Neural cell (in vitro differentiated cells): ENCODE results near the gene PRG3.

Source experiments
- CTCF ChIP-seq: fragments of 450-650 bp; IDR thresholded peaks from 2 replicates; pipeline ENCODE4 v1.5.1; 2014; ENCODE audit warnings: antibody characterized with exemption, mild to moderate bottlenecking, moderate library complexity; ENCODE audit not compliant: poor library complexity, severe bottlenecking
- EP300 ChIP-seq: fragments of 450-650 bp; conservative IDR thresholded peaks from 2 replicates; pipeline ENCODE4 v1.6.1; 2014; ENCODE audit warnings: antibody characterized with exemption, mild to moderate bottlenecking, moderate library complexity; ENCODE audit not compliant: poor library complexity, severe bottlenecking
- EZH2 ChIP-seq: fragments of 200-600, 300-800 bp; shearing (Covaris generic), sonication (generic); IDR thresholded peaks from 2 replicates; pipeline ENCODE4 v1.6.1; 2014; ENCODE audit warnings: antibody characterized with exemption, low read length, borderline replicate concordance, mild to moderate bottlenecking; ENCODE audit not compliant: insufficient read depth, poor library complexity, severe bottlenecking
- POLR2AphosphoS5 ChIP-seq: IDR thresholded peaks from 2 replicates; pipeline ENCODE4 v1.6.1; 2012
- RAD21 ChIP-seq: fragments of 450-650 bp; conservative IDR thresholded peaks from 2 replicates; pipeline ENCODE4 v1.6.1; 2014; ENCODE audit warnings: antibody characterized with exemption, mild to moderate bottlenecking, moderate library complexity
- SMC3 ChIP-seq: fragments of 450-650 bp; conservative IDR thresholded peaks from 2 replicates; pipeline ENCODE4 v1.6.1; 2014; ENCODE audit warnings: antibody characterized with exemption, mild to moderate bottlenecking, moderate library complexity; ENCODE audit not compliant: poor library complexity
- TAF1 ChIP-seq: IDR thresholded peaks from 2 replicates; pipeline ENCODE4 v1.6.1; 2012; ENCODE audit warnings: low read depth
- TF ChIP-seq, protein P1 (sequence below): IDR thresholded peaks from 2 replicates; pipeline ENCODE4 v1.6.1; 2012; ENCODE audit warnings: borderline replicate concordance

GRCh38 chr11:57399221-57399620 is 18.3 kb upstream of the PRG3 start:
- no peak for TF ChIP-seq CTCF
- TF ChIP-seq POLR2AphosphoS5: no peak
- TF ChIP-seq EZH2: no peak
- TF ChIP-seq, protein P1, sequence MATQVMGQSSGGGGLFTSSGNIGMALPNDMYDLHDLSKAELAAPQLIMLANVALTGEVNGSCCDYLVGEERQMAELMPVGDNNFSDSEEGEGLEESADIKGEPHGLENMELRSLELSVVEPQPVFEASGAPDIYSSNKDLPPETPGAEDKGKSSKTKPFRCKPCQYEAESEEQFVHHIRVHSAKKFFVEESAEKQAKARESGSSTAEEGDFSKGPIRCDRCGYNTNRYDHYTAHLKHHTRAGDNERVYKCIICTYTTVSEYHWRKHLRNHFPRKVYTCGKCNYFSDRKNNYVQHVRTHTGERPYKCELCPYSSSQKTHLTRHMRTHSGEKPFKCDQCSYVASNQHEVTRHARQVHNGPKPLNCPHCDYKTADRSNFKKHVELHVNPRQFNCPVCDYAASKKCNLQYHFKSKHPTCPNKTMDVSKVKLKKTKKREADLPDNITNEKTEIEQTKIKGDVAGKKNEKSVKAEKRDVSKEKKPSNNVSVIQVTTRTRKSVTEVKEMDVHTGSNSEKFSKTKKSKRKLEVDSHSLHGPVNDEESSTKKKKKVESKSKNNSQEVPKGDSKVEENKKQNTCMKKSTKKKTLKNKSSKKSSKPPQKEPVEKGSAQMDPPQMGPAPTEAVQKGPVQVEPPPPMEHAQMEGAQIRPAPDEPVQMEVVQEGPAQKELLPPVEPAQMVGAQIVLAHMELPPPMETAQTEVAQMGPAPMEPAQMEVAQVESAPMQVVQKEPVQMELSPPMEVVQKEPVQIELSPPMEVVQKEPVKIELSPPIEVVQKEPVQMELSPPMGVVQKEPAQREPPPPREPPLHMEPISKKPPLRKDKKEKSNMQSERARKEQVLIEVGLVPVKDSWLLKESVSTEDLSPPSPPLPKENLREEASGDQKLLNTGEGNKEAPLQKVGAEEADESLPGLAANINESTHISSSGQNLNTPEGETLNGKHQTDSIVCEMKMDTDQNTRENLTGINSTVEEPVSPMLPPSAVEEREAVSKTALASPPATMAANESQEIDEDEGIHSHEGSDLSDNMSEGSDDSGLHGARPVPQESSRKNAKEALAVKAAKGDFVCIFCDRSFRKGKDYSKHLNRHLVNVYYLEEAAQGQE: no peak
- no peak for TF ChIP-seq TAF1
- no peak for TF ChIP-seq SMC3
- no peak for TF ChIP-seq EP300
- TF ChIP-seq RAD21: no peak
